Measurements from ENCODE around the gene COL23A1.

GRCh38 chr5:178284996-178285395, 305.2 kb downstream of the COL23A1 start:
- no peak for TF ChIP-seq CTCF (conservative IDR thresholded peaks at IDR 0.05; ENCODE audit: low read depth, low read length)
- TF ChIP-seq EZH2 (IDR thresholded peaks at IDR 0.05; ENCODE audit: low read length, unreplicated experiment): no peak

Measured in PC-3 (cell line).